Head of caudate nucleus (tissue), 42 donors: ENCODE measurements around the gene RHOC.

Experiments used
- DNase-seq, 42 donors: peaks; one replicate each; pipeline versions ENCODE4 v3.0.0 to v3.0.0-alpha.2; 2020 to 2021; ENCODE audit warnings: mixed read lengths in 7 of 42
- intact Hi-C: fragments of 100-400 bp; cut with DNase I; formaldehyde crosslinking; loops from one replicate; pipeline ENCODE4 v1.15.0; 2022

RHOC gene

DNA sequence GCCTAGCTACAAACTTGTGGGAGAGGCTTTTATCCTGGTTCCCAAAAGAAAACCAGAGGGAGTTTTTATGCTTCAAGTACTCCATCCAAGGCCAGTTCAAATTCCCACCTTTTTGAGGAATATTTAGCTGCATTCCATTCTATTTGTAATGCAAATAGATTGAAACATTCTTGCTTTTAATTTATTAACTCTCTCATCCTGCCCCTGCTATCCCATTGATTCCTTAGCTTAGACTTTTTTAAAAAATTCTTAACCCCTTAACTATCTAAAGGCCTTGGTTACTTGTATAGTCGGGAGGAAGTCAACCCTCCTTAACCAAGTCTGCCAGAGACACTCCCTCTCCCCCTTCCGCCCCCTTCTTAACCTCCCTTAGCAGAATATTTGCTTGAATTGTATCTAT, 34.9 kb downstream of the RHOC start:
- no peak for DNase-seq
- intact Hi-C loops, result loop anchor here (5.0 kb wide), 1 partner anchor 50 kb away; no protein-coding TSS in a partner anchor

DNA sequence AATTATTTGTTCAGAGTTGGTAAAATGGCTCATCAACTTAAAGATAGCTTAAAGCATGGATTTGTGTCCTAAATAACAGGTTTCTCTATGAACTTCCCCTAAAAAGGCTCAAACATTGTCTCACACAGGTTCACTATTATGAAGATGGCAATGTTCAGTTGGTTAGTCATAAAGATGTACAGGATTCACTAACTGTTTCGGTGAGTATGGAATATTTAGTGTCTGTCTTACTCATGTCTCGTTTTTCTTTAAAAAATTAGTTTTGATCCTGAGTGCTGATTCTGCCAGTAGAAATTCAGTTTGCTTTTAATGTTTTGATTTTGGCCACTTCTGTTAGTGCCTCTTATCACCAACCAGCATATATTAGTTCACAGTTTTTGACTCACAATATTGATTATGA, 40.0 kb downstream of the RHOC start:
- intact Hi-C loops, result no loop called here
- no peak for DNase-seq

DNA sequence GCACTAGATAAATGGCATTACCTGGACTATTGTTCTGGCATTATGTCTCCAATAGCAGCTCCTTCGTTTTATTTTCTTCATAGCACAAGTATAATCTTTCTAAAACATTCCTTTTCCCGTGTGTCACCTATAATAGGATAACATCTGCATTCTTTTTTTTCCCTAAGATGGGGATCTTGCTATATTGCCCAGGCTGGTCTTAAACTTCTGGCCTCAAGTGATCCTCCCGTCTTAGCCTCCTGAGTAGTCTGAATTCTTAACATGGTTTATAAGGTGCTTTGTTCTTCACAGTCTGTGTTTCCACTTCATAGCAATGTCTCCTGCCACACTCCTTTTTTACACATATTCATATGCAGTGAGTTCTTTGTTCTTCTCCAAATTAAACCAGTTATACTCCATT, 41.1 kb downstream of the RHOC start:
- DNase-seq, result no peak
- intact Hi-C loops, result no loop called here

DNA sequence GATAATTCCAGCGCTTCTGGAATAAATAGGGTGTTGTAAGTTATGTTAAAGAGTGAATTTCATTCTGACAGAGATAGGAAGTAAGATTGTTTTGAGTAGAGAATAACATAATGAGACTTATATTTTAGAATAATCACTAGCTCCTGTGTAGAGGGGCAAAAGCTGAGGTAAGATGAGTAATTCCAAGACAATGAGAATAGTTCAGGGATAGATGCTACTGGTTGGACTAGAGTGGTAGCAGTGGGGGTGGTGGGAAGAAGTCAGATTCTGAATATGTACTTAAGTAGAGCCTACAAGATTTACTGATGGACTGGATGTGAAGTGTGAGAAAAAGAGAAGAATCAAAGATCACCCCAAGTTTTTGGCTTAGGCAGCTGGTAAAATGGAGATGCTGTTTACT, 55.7 kb downstream of the RHOC start:
- intact Hi-C loops, result no loop called here
- DNase-seq, result no peak
